Measurements from ENCODE around the gene GGA1. TPM values are rescaled to one million over a fixed set of nuclear protein-coding genes. Genes with fewer than 3 reads are reported as not detected.

GGA1 gene
- total RNA-seq (2014; rRNA removed), result 53.3 and 58.4 TPM in 2 replicates
- polyA plus RNA-seq (2012), result 29.9 TPM

GRCh38 chr22:37608477-37609239 is at the start of gene GGA1:
GGA1 (plus strand) TSS chr22:37608834; CDS start chr22:37608861, 27 bp downstream.
- peak; percentile 98 for DNase-seq (ENCODE audit: low read depth)

- no peak for DNase-seq (ENCODE audit: low read depth)
Measured at GRCh38 chr22:37559521-37559900, 49.1 kb upstream of the GGA1 start.

GRCh38 chr22:37559901-37560607 is 48.6 kb upstream of the GGA1 start, which contains the start of gene CDC42EP1:
CDC42EP1 (plus strand) TSS chr22:37560480; CDS start chr22:37566350, 5,870 bp downstream.
- DNase-seq (ENCODE audit: low read depth), result peak; percentile 65

- peak; percentile 52 for DNase-seq (ENCODE audit: low read depth)
Measured at GRCh38 chr22:37560608-37561211, 47.9 kb upstream of the GGA1 start.

GRCh38 chr22:37561212-37562048 is 47.2 kb upstream of the GGA1 start:
- DNase-seq (ENCODE audit: low read depth), result peak; percentile 86

- no peak for DNase-seq (ENCODE audit: low read depth)
Measured at GRCh38 chr22:37562049-37562875, 46.4 kb upstream of the GGA1 start.

- peak; percentile 93 for DNase-seq (ENCODE audit: low read depth)
Measured at GRCh38 chr22:37563153-37564081, 45.2 kb upstream of the GGA1 start.

GRCh38 chr22:37564111-37564711 is 44.4 kb upstream of the GGA1 start:
- no peak for DNase-seq (ENCODE audit: low read depth)

- DNase-seq (ENCODE audit: low read depth), result no peak
Measured at GRCh38 chr22:37565830-37566229, 42.8 kb upstream of the GGA1 start.

- DNase-seq (ENCODE audit: low read depth), result no peak
Measured at GRCh38 chr22:37566329-37566837, 42.3 kb upstream of the GGA1 start.

GRCh38 chr22:37566903-37567798 is 41.5 kb upstream of the GGA1 start:
- peak; percentile 42 for DNase-seq (ENCODE audit: low read depth)

GRCh38 chr22:37568012-37568411 is 40.6 kb upstream of the GGA1 start:
- DNase-seq (ENCODE audit: low read depth), result no peak

GRCh38 chr22:37568448-37569008 is 40.1 kb upstream of the GGA1 start:
- DNase-seq (ENCODE audit: low read depth), result no peak

- DNase-seq (ENCODE audit: low read depth), result no peak
Measured at GRCh38 chr22:37569009-37569920, 39.4 kb upstream of the GGA1 start.

GRCh38 chr22:37569921-37570660 is 38.5 kb upstream of the GGA1 start:
- DNase-seq (ENCODE audit: low read depth), result no peak

- DNase-seq (ENCODE audit: low read depth), result no peak
Measured at GRCh38 chr22:37570661-37570976, 38.0 kb upstream of the GGA1 start.

All from LHCN-M2 (cell line).